HL-60/S4 treated with retinoic acid at 250 ng/mL for 4 days and 3 days (cell line): Measurements from ENCODE around the gene GSX1.

Experiments
- in situ Hi-C: fragments of 300-500 bp; cut with MboI; formaldehyde crosslinking; loops from 2 replicates; pipeline ENCODE4 v1.7.0; 2022; ENCODE audit warnings: low sequenced_read_pairs

Gene GSX1

DNA sequence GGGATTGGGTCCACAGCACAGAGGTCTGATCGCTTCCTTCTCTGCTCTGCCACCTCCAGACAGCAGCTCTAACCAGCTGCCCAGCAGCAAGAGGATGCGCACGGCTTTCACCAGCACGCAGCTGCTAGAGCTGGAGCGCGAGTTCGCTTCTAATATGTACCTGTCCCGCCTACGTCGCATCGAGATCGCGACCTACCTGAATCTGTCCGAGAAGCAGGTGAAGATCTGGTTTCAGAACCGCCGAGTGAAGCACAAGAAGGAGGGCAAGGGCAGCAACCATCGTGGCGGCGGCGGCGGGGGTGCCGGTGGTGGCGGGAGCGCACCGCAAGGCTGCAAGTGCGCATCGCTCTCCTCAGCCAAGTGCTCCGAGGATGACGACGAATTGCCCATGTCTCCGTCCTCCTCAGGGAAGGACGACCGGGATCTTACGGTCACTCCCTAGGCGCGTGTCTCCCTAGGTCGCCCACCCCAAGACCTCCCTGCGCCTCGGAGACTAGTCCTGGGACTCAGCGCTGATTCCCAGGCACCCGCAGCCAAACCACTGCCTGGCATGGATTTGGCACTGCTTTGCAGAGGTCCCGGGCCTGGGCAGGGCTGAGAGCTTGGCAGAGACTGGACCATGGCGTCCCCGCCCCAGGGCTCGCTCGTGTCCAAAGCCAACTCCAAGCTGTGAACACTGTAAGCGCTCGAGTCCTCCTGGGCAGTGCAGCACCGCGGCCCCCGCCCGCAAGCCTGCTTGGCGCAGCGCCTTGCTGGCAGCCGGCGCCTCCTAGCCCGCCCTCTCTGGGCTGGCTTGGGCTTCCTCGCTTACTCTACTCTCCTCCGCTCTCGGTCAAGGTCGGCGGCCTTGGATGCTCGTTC, 1.5 kb downstream of the GSX1 start:
- in situ Hi-C loops, result no loop called here

DNA sequence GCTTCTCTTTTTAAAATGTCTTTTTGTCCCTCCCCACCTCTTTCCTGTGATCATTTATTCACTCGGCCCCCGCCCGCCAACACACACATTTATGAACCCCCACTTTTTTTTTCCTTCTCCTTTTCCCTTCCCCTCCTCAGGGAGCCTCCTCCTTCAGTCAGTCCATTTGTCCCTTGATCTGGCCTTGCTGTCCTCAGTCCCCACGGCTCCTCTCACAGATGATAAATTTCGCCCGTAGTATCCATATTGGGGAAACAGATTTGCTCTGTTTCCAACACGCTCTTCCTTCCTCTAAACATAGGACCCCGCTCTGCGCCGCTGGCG, 2.0 kb downstream of the GSX1 start:
- in situ Hi-C loops, result no loop called here

DNA sequence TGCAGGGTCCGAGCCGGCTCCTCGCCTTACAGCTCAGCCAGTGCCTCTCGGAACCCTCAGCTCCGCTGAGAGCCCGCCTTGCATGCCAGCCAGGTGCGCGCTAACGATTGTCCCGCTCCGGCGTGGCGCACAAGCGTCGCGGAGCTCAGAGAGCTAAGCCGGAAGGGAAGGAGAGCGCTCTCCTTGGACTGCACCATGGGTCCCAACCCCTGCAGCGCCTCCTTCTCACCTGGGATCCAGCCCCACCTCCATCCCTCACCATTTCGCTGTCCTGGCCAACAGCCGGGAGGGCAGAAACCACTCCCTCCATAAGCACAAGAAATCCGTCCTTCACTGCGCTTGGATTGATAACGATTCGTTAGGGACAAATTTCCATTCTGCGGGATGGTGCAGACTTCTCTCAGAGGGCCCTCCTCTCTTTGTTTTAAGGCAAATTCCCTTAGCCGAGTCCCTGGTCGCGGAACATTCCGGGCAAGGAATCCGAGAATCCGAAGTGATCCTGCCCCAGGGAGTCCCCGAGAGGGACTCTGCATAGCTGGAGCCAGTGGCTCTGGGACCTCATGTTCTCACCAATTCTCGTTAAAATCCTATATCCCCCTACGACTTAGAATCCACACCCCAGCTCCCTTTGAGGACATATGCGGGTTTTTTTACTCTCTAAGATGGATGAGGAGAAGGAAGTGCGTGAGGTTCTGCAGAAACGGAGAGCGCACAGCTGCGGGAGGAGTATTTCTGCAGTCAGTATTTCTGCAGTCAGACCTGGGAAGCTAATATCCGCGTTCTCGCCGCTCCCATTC, 2.8 kb downstream of the GSX1 start:
- in situ Hi-C loops, result no loop called here

DNA sequence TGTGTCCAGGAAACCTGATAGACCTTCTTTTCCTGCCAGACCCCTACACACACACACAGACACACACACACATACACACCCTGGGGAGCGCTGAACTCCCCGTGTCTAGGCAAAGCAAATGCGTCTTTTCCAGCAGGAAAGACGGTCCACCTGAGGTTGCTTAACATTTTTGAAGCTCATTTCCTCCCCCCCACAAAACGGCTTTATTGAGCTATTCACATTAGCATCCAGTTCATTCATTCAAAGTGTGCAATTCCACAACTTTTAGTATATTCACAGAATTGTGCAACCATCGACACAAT, 3.4 kb downstream of the GSX1 start:
- in situ Hi-C loops, result no loop called here

DNA sequence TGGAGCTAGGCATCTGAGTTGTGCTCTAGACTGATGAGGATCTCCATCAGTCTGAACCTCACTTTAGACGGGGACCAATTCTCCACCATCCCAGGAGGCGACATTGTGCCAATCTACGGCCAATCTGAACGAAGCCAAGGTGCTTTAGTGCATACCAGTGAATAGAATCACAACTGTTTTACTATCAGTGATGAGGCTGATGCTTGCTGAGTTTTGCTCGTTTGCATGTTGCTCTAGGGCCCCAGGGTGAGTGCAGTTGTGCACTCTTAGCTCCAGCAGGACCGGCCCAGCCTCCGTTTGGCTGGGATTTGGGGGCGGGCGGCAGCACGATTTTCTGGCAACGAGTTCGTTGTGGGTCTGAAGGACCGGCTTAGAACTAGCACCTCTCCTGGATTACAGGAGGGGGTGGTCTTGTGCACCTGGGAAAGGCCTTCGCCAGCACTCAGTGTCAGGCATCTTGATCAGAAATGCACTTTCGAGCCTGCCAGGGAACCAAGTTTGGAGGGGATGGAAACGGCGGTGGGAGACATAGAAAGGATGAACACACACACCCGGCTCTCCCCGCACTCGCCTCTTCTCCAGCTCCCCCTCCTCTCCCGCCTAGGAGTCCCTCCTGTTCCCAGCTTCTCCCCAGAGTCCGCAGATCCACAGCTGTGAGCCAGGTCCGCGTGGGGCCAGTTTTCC, 4.4 kb downstream of the GSX1 start:
- in situ Hi-C loops, result no loop called here

DNA sequence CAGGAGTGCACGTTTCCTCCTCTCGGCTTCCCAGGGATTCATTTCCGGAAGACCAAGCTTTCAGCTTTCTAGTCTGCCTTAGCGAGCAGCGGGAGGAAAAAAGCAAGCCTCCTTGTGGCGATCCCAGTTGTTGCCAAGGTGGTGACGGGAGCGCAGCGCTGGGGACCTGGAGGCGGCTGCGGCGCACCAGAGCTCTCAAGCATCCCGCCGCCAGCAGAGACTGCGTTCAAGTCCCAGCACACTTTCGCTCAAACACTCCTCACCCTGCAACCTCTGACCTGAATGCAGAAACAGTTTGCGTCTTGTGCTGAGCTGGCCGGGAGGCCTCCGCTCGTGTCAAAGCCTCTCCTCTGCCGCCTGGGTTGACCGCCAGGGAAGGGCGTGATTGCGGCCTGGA, 4.9 kb downstream of the GSX1 start:
- in situ Hi-C loops, result no loop called here

DNA sequence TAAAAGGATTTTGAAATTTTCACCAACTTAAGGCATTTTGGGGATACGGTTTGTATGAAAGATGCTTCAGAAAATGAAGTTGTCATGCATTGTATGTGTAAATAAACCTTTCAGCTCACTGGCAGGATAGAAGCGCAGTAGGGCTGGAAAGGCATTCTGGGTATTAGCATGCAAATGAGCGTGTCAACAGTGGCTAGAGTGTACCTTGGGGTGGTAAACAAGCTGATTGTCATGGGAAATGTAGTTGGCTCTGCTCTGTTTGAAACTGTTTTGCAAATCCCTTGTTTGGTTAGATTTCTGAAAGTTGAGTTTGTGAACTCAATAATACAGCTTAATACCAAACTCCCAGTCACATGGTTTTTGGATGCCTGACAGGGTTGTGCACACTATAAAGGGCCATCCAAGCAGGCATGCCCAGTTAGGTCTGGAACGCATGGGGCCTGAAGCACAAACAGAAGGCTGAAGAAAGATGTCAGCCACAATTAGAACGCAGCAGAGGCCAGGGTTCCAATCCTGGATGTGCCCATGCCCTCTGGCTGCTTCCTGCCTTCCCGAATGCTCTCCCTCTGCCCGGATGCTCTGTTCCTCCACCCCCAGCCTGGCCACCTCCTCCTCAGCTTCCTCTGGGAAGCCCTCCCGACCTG, 14.6 kb downstream of the GSX1 start:
- in situ Hi-C loops, result loop anchor here (25.0 kb wide), 1 partner anchor 845 kb away; no protein-coding TSS in a partner anchor

DNA sequence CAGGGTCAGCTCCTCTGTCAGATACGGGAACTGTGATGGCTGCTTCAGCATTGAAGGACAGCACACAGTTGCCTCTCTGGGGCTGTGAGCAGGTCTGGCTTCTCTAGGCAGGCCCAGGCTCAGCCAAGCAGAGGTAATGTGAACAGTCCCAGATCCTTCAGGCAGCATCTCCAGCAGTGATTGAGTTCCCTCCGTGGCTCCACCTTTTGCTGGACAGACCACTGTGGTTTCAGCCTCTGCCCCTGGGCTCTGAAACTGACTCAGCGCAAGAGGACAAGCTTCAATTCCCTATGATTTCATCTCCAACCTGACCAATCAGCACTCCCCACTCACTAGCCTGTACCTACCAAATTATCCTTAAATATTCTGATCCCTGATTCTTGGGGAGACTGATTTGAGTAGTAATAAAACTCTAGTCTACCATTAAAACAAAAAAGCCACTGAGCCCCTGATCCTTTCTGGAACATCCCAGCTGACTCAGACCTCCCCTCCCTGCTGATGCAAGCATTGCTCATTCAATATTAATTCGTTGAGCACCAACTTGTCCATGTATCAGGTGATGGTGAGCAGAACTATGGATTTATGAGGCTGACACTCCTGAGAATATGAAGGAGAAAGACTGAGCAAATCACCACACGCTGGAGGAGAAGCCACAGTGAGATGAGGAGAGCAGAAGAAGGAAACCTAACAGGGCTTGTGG, 16.7 kb downstream of the GSX1 start:
- in situ Hi-C loops, result loop anchor here (25.0 kb wide), 1 partner anchor 847 kb away; no protein-coding TSS in a partner anchor

DNA sequence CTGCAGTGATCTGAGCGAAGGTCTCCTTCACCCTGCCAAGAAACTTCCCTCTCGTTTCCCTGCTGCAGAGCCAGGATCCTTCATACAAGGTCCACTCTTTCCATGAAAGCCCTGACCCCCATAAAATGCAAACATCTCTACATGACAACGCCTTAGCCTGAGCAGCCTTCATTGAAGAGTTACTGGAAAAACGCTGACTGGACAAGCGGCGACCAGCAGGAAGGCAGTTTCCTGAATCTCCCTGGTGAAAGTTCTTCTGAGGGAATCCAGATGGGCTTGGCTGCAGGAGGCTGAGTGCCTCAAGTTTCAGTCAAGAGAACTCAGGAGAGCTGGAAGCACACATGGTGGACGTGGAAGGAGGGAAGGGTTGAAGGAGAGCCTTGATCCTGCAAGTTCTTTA, 17.7 kb downstream of the GSX1 start:
- in situ Hi-C loops, result loop anchor here (25.0 kb wide), 1 partner anchor 848 kb away; no protein-coding TSS in a partner anchor

DNA sequence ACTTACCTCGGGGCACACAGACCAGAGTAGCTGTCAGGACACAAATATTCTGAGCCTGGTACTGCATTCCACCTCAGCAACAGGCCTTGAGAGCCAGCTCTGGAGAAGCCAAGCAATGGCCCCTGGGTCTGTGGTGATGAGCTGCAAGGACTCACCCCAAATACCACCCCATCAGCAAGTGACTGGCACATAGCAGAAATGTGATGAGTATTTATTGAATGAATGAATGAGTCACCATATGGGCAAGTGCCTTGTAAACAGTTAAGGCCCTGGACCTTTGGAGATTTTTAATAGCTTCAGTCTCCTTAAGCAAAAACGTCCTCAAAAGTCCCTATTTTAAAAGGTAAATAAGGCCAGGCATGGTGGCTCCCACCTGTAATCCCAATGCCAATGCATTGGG, 18.2 kb downstream of the GSX1 start:
- in situ Hi-C loops, result loop anchor here (25.0 kb wide), 1 partner anchor 848 kb away; no protein-coding TSS in a partner anchor

DNA sequence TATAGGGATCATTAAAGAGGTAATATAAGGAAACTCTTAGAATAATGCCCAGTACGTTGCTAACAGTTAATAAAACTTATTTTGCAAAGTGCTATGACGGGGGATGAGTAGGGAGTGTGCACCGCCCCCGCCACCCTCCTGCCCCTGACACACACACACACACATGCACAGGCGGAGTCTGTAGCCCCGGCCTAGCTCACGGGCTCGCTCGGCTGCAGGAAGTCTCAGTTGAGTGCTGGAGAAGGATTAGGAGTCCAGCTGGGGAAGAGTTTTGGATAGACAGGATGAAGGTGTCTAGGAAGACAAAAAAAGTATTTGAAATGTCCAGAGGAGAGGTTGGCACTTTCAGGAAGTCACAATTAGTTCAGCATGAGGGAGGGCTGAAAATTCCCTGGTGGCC, 21.5 kb downstream of the GSX1 start:
- in situ Hi-C loops, result loop anchor here (25.0 kb wide), 1 partner anchor 852 kb away; no protein-coding TSS in a partner anchor

DNA sequence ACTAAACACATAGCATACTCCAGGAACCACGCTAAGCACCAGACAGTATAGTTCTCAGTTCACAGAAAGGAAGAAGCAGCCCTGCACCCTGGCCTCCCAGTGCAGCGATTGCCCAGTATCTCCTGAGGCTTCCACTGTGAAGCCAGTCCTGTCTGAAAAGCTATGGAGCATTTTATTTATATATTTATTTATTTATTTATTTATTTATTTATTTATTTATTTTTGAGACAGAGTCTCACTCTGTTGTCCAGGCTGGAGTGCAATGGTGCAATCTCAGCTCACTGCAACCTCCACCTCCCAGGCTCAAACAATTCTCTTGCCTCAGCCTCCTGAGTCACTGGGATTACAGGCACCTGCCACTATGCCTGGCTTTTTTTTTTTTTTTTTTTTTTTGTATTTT, 25.5 kb downstream of the GSX1 start:
- in situ Hi-C loops, result loop anchor here (25.0 kb wide), 1 partner anchor 856 kb away; no protein-coding TSS in a partner anchor

DNA sequence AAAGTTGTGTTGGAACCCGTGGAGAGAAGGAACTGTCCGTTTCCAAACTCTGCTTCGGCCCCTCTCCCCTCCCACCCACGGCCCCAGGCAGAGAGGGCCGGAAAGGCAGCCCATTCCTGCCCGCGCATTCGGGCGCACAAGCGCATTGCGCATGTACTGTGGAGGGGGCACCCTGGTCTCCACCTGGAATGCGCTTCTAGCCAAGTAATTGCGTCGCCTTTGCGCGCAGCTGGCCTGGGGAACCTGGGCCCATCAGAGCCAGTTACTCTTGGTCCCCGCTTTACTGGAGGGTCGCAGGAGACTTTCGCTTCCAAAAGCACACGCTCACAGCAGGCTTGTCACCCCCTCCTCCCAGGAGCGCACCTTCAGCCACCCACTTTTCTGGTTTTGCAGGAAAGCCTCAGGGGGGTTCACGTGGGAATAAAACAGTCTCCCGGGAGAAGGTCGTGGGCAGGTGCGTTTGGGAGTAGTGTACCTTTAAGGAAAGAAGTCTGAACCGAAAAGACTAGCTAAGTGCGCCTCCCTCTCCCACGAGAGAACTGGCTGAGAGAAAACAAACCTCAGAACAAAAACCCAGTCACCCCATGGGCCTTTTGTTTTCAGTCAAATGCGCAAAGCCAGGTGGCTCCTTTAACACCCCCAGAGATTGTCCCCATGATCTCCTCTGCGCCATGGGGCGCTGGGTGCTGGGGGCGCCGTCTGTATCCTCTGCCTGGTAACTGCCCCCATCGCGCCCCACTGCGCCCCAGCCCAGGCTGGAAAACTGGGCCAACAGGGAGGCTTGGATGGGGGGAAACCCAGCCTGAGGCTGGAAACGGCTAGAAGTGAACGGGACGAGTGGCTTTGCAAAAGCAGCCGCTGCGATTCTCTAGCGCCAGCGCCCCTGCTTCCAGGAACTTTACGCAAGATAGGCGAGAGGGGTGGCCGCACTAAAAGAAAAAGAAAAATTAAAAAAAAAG, 28.5 kb downstream of the GSX1 start:
- in situ Hi-C loops, result loop anchor here (25.0 kb wide), 1 partner anchor 859 kb away; no protein-coding TSS in a partner anchor

DNA sequence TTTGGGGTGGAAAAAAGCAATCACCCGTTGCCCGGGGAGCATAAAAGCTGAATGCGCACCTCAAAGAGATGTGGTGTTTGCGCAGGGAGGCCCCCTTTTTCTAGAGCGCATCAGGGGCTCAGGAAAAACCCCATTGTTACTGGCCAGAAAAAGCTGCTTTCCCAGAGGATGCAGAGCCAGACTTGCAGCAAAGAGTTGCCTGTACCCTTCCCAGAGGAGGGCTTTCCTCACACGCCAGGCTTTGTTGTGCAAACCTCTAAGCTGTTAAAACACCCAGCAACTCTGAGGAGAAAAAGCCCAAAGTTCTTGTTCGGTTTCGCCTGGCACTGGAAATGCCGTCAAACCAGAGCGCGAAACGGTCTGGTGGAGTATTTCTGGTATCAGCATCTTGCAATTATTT, 29.3 kb downstream of the GSX1 start:
- in situ Hi-C loops, result loop anchor here (25.0 kb wide), 1 partner anchor 859 kb away; no protein-coding TSS in a partner anchor

DNA sequence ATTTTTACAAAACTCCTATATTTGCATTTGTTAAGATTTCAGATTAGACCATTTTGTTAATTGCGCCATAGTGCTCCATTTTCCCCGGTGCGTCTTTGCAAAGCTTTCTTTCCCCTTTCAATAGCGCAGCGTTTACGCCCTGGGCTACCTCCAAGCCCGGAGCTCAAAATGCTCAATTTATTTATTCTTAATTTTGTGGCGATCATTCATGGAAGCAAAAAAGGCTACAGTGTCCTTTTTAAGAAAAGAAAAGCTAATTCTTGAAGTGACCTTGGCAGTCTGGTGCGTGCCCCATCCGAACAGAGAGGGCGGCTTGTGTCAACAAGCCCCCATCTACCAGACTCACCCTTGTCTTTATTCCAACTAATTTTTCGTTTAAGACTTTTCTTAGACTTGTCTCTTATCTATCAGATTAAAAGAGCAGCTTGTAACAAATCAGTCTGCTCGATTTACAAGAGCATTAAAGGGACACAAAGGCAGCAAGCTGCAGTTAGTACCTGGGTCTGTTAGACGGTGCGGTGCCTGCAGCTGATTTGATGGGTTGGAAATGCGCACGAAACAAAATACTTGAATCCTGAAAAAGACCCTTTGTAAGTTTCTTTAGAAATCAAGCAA, 30.1 kb downstream of the GSX1 start:
- in situ Hi-C loops, result loop anchor here (25.0 kb wide), 1 partner anchor 860 kb away; no protein-coding TSS in a partner anchor

DNA sequence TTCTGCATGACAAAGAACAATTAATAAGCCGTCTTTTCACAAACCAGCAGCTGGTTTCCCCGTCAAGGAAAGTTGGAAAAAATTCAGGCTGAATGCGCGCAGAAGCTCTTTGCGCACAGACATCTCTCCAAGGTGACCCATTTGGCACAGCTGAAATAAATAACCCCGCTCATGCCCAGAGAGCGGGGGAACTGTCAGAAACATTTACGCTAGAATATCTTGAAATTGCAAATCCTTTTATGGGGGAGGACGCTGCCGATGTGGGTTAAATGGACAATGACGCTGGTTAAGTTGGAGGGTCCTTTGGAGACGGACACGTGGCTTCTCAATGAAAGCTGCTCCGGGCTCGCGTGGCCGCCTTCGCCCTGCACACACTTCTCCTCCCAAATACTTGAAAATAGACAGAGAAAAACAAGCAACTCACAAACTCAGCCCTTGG, 30.6 kb downstream of the GSX1 start:
- in situ Hi-C loops, result loop anchor here (25.0 kb wide), 1 partner anchor 861 kb away; no protein-coding TSS in a partner anchor

DNA sequence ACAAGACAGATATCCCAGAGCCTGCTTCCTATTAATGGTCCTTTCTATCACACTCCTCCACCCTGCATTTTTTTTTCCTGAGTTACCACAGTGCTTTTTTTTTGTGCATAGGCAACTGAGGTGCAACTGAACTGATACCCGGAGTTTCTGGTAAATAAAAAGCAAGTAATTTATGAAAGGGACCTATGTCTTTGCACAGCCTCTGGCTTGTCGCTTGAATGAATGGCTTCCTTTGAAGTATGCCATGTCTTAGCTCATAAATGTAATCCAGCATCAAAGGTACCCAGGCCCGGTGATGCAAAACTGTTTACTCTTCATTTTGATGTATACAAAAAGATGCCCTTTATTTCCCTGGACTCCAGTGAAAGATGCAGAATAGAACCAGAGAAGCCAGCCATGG, 31.8 kb downstream of the GSX1 start:
- in situ Hi-C loops, result loop anchor here (25.0 kb wide), 1 partner anchor 862 kb away; no protein-coding TSS in a partner anchor

DNA sequence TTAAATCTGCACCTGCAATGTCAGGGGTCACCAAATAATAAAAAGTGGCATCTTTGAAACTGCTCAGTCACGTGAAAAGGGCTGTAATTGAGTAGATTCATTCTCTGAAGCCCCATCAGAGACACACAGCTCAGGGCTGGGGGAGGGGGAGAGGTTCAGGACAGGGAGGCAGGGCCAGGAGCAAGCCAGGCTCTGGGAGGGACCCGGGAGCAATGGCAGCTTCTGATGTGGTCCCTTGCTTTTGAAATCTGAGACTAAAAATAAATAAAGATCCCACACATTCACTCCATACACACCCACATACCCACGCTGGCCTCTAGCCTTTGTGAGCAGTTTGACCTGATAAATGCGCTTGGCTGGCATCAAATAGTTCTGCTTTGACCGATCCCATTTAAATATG, 32.8 kb downstream of the GSX1 start:
- in situ Hi-C loops, result no loop called here
